K562 (cell line): Measurements from ENCODE around the gene LGR6. TPM values are rescaled to one million over a fixed set of nuclear protein-coding genes. Genes with fewer than 3 reads are reported as not detected.

Experiments
- CHD7 ChIP-seq: fragments of 200-600 bp; sonication (generic); IDR thresholded peaks from one replicate; pipeline ENCODE4 v1.6.1; 2012; ENCODE audit warnings: mild to moderate bottlenecking, low read depth, low read length, inconsistent platforms
- CREBBP ChIP-seq: IDR thresholded peaks from one replicate; pipeline ENCODE4 v1.6.1; 2012; ENCODE audit warnings: low read depth, mild to moderate bottlenecking, control low read depth, inconsistent platforms, low read length
- HMG20A ChIP-seq: fragments of 450-650 bp; formaldehyde crosslinking; conservative IDR thresholded peaks from 2 replicates; pipeline ENCODE4 v1.4.0; 2020; ENCODE audit warnings: mild to moderate bottlenecking, mixed read lengths
- KLF16 ChIP-seq: IDR thresholded peaks from 2 replicates; pipeline ENCODE4 v1.6.1; 2016; ENCODE audit warnings: antibody characterized with exemption
- MBD2 ChIP-seq: sonication (generic); IDR thresholded peaks from 2 replicates; pipeline ENCODE4 v1.6.1; 2016; ENCODE audit warnings: low read depth, borderline replicate concordance
- NFYB ChIP-seq: IDR thresholded peaks from 2 replicates; pipeline ENCODE4 v1.6.1; 2011; ENCODE audit warnings: mild to moderate bottlenecking, moderate library complexity; ENCODE audit not compliant: insufficient read length; ENCODE audit errors: extremely low read depth
- RBM39 ChIP-seq: fragments of 200-400 bp; formaldehyde crosslinking; optimal IDR thresholded peaks from 2 replicates; pipeline ENCODE3; 2018; ENCODE audit warnings: low read depth, low read length
- TGIF2 ChIP-seq: sonication (generic); formaldehyde crosslinking; IDR thresholded peaks from 2 replicates; pipeline ENCODE4 v1.8.1; 2022; ENCODE audit warnings: mild to moderate bottlenecking, missing genetic modification reagents, moderate library complexity
- VEZF1 ChIP-seq: fragments of 200-800 bp; sonication (Bioruptor generic); IDR thresholded peaks from 2 replicates; pipeline ENCODE4 v1.6.1; 2017; ENCODE audit warnings: missing genetic modification characterization, missing compliant biosample characterization
- ZMIZ1 ChIP-seq, 2 experiments: fragments of 150-350 bp in 1 of 2; IDR thresholded peaks; 2 replicates each; pipeline ENCODE4 v1.6.1; 2012 to 2016; ENCODE audit warnings: low read depth in 2 of 2, low read length in 2 of 2, mild to moderate bottlenecking in 1 of 2, moderate library complexity in 1 of 2
- polyA plus RNA-seq, 8 experiments: library from polyadenylated mRNA; depleted of rRNA in 4 of 8; stranded (reverse) in 5 of 8; unstranded in 3 of 8; fragments of >200 nt; fragmentation: Nextera tagmentation in 2 of 8; fragmentation: Illumina TruSeq in 1 of 8; extraction: Ambion mirVana in 2 of 8; extraction: Trizol in 1 of 8; gene quantifications; 2 replicates each; pipeline versions ENCODE4 v1.2.1 to v1.2.3, GENCODE V29; 2011 to 2014; ENCODE audit warnings: inconsistent platforms in 1 of 8, missing spikeins in 1 of 8
- total RNA-seq, 7 experiments: library from RNA; depleted of rRNA in 6 of 7; stranded (reverse); fragments of >200 nt in 6 of 7; fragmentation: Illumina TruSeq in 2 of 7; extraction: Trizol in 2 of 7; gene quantifications; 2 replicates each; pipeline versions ENCODE4 v1.2.1 to v1.2.3, GENCODE V29; 2011 to 2021; ENCODE audit warnings: low replicate concordance in 1 of 7

LGR6 gene
- total and polyA plus RNA-seq, 9 of the 15 experiments (the other 6 are each of a cell fraction or from before 2014, with no cell fraction given): 0.01 to 0.54 (median 0.17) TPM; not detected in 1

- no peak for TF ChIP-seq VEZF1 (CRISPR knock-in tag)
- no peak for TF ChIP-seq MBD2
- TF ChIP-seq RBM39: no peak
- TF ChIP-seq KLF16: no peak
- TF ChIP-seq CREBBP: no peak
- no peak for TF ChIP-seq TGIF2 (CRISPR knock-in tag)
- no peak for TF ChIP-seq CHD7
- TF ChIP-seq HMG20A (CRISPR knock-in tag): no peak
- TF ChIP-seq NFYB: no peak
- no peak for TF ChIP-seq ZMIZ1 (IDR thresholded peaks at IDR 0.05; ENCODE audit: low read depth in 2 of 2, low read length in 2 of 2)
Observed at GRCh38 chr1:202235856-202236837, 42.5 kb downstream of the LGR6 start (continued).
